ENCODE data around the gene PRKAR1B.
"Not testable (repeated sequence)": the region's sequence is repeated elsewhere in the genome, so short reads cannot be mapped to it uniquely, and the experiment has no call there.

DNA sequence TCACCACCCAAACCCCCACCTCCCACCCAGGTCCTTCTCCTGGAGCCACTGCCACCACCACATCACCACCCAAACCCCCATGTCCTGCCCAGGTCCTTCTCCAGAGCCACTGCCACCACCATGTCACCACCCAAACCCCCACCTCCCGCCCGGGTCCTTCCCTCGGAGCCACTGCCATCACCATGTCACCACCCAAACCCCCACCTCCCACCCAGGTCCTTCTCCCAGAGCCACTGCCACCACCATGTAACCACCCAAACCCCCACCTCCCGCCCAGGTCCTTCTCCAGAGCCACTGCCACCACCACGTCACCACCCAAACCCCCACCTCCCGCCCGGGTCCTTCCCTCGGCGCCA is 175.5 kb downstream of the PRKAR1B start:
- TF ChIP-seq, protein P1, sequence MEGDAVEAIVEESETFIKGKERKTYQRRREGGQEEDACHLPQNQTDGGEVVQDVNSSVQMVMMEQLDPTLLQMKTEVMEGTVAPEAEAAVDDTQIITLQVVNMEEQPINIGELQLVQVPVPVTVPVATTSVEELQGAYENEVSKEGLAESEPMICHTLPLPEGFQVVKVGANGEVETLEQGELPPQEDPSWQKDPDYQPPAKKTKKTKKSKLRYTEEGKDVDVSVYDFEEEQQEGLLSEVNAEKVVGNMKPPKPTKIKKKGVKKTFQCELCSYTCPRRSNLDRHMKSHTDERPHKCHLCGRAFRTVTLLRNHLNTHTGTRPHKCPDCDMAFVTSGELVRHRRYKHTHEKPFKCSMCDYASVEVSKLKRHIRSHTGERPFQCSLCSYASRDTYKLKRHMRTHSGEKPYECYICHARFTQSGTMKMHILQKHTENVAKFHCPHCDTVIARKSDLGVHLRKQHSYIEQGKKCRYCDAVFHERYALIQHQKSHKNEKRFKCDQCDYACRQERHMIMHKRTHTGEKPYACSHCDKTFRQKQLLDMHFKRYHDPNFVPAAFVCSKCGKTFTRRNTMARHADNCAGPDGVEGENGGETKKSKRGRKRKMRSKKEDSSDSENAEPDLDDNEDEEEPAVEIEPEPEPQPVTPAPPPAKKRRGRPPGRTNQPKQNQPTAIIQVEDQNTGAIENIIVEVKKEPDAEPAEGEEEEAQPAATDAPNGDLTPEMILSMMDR (conservative IDR thresholded peaks at IDR 0.05; ENCODE audit: low read length), result not testable (repeated sequence)
- TF ChIP-seq EZH2phosphoT487 (IDR thresholded peaks at IDR 0.05; ENCODE audit: borderline replicate concordance, low read depth, low read length), result not testable (repeated sequence)
